SK-N-SH treated with all-trans-retinoic acid at 6 μM for 48 hours (cell line): ENCODE measurements around the gene EWSR1.

Source experiments
- CREB5 ChIP-seq: fragments of 250-450 bp; sonication (Bioruptor Pico); IDR thresholded peaks from 2 replicates; pipeline ENCODE4 v1.5.1; 2020; ENCODE audit warnings: low read depth, mild to moderate bottlenecking, moderate library complexity
- PATZ1 ChIP-seq: fragments of 250-450 bp; sonication (Bioruptor Pico); IDR thresholded peaks from 2 replicates; pipeline ENCODE4 v1.8.0; 2020; ENCODE audit warnings: mild to moderate bottlenecking, moderate library complexity, borderline replicate concordance
- RARB ChIP-seq: fragments of 250-450 bp; sonication (Bioruptor Pico); IDR thresholded peaks from 2 replicates; pipeline ENCODE4 v1.8.0; 2021; ENCODE audit warnings: mild to moderate bottlenecking, moderate library complexity
- TCF4 ChIP-seq: fragments of 250-450 bp; sonication (Bioruptor Pico); IDR thresholded peaks from 2 replicates; pipeline ENCODE4 v1.8.0; 2021; ENCODE audit warnings: mild to moderate bottlenecking, moderate library complexity, borderline replicate concordance
- ZFP3 ChIP-seq: fragments of 250-450 bp; sonication (Bioruptor Pico); IDR thresholded peaks from 2 replicates; pipeline ENCODE4 v1.5.0; 2020; ENCODE audit warnings: mild to moderate bottlenecking, moderate library complexity

- TF ChIP-seq PATZ1 (CRISPR knock-in tag) (no peak), TCF4 (CRISPR knock-in tag) (no peak), CREB5 (CRISPR knock-in tag) (no peak), ZFP3 (no peak), RARB (CRISPR knock-in tag) (no peak)
Measured at GRCh38 chr22:29288837-29289236, 20.8 kb downstream of the EWSR1 start.
